Muscle layer of colon (tissue), 2 donors: Measurements from ENCODE around the gene POLR1C.
"Not testable (repeated sequence)": the region's sequence is repeated elsewhere in the genome, so short reads cannot be mapped to it uniquely, and the experiment has no call there.

Experiments used
- H3K27ac ChIP-seq: one replicate; pipeline ENCODE4 v1.7.0; 2013; ENCODE audit warnings: low read depth, mild to moderate bottlenecking, low read length, moderate library complexity
- H3K27me3 ChIP-seq, 2 donors: one replicate each; pipeline ENCODE4 v1.7.0; 2013; ENCODE audit warnings: low read length in 2 of 2, mild to moderate bottlenecking in 2 of 2; ENCODE audit not compliant: insufficient read depth in 2 of 2, control insufficient read depth in 1 of 2
- H3K36me3 ChIP-seq: one replicate; pipeline ENCODE4 v1.7.0; 2013; ENCODE audit warnings: mild to moderate bottlenecking, low read length; ENCODE audit not compliant: insufficient read depth
- H3K4me1 ChIP-seq: one replicate; pipeline ENCODE4 v1.7.0; 2013; ENCODE audit warnings: mild to moderate bottlenecking, low read length; ENCODE audit not compliant: insufficient read depth
- H3K4me3 ChIP-seq, 2 donors: one replicate each; pipeline ENCODE4 v1.7.0; 2013; ENCODE audit warnings: low read length in 2 of 2, low read depth in 1 of 2, mild to moderate bottlenecking in 1 of 2, moderate library complexity in 1 of 2
- H3K9ac ChIP-seq: one replicate; pipeline ENCODE4 v1.7.0; 2013; ENCODE audit warnings: low read length
- H3K9me3 ChIP-seq: one replicate; pipeline ENCODE4 v1.7.0; 2013; ENCODE audit warnings: mild to moderate bottlenecking, low read length
- donor health status: abdominal sarcoma.
- donor health status: Adenocarcinoma of cecum.

Gene POLR1C

GRCh38 chr6:43540507-43540906 is 23.6 kb downstream of the POLR1C start:
- peaks cover 9% of the 10 kb centered on the region for H3K36me3 ChIP-seq
- no peaks in the 10 kb centered on the region for H3K9me3 ChIP-seq
- H3K4me1 ChIP-seq, result no peaks in the 10 kb centered on the region
- H3K4me3 ChIP-seq, result no peak overlapping the region
- H3K27ac ChIP-seq, result no peak overlapping the region
- no peaks in the 10 kb centered on the region for H3K27me3 ChIP-seq
- no peak overlapping the region for H3K9ac ChIP-seq

GRCh38 chr6:43541774-43542471 is 25.0 kb downstream of the POLR1C start:
- H3K27ac ChIP-seq, result no peak overlapping the region
- no peak overlapping the region for H3K4me3 ChIP-seq
- no peaks in the 10 kb centered on the region for H3K9me3 ChIP-seq
- peaks cover 22% of the 10 kb centered on the region for H3K36me3 ChIP-seq
- no peaks in the 10 kb centered on the region for H3K27me3 ChIP-seq
- no peak overlapping the region for H3K9ac ChIP-seq
- no peaks in the 10 kb centered on the region for H3K4me1 ChIP-seq

- H3K27me3 ChIP-seq, result no peaks in the 10 kb centered on the region
- no peak overlapping the region for H3K4me3 ChIP-seq
- no peaks in the 10 kb centered on the region for H3K4me1 ChIP-seq
- H3K36me3 ChIP-seq, result peaks cover 34% of the 10 kb centered on the region
- H3K27ac ChIP-seq, result no peak overlapping the region
- H3K9me3 ChIP-seq, result no peaks in the 10 kb centered on the region
- H3K9ac ChIP-seq, result no peak overlapping the region
These were observed 27.6 kb downstream of the POLR1C start for GRCh38 chr6:43544461-43544860.

- H3K36me3 ChIP-seq, result peaks cover 60% of the 10 kb centered on the region
- H3K9me3 ChIP-seq, result no peaks in the 10 kb centered on the region
- H3K4me1 ChIP-seq, result no peaks in the 10 kb centered on the region
- no peaks in the 10 kb centered on the region for H3K27me3 ChIP-seq
- no peak overlapping the region for H3K4me3 ChIP-seq
- no peak overlapping the region for H3K9ac ChIP-seq
- H3K27ac ChIP-seq, result no peak overlapping the region
These were observed 30.3 kb downstream of the POLR1C start for GRCh38 chr6:43547222-43547621.

GRCh38 chr6:43557620-43558019 is 40.7 kb downstream of the POLR1C start:
- not testable (repeated sequence) for H3K4me1 ChIP-seq, H3K27me3 ChIP-seq, H3K9ac ChIP-seq, H3K4me3 ChIP-seq, H3K27ac ChIP-seq, H3K9me3 ChIP-seq
- H3K36me3 ChIP-seq, result peaks cover 56% of the 10 kb centered on the region

GRCh38 chr6:43559328-43559727 is 42.4 kb downstream of the POLR1C start:
- Histone ChIP-seq H3K27ac (no peak overlapping the region), H3K36me3 (peaks cover 55% of the 10 kb centered on the region), H3K27me3 (no peaks in the 10 kb centered on the region), H3K9ac (no peak overlapping the region), H3K4me1 (no peaks in the 10 kb centered on the region), H3K4me3 (no peak overlapping the region), H3K9me3 (no peaks in the 10 kb centered on the region)

- Histone ChIP-seq H3K9ac (no peak overlapping the region), H3K4me1 (peaks cover 8% of the 10 kb centered on the region), H3K36me3 (peaks cover 27% of the 10 kb centered on the region), H3K9me3 (no peaks in the 10 kb centered on the region), H3K4me3 (no peak overlapping the region), H3K27me3 (no peaks in the 10 kb centered on the region), H3K27ac (no peak overlapping the region)
These were observed 54.1 kb downstream of the POLR1C start for GRCh38 chr6:43570876-43571441.
